Neural crest cell (in vitro differentiated cells): ENCODE results near the gene VPS37B. TPM values are rescaled to one million over a fixed set of nuclear protein-coding genes. Genes with fewer than 3 reads are reported as not detected.
A peak's percentile ranks its signal among the peaks of the same experiment; 100 is the strongest.
"Not testable (repeated sequence)": the region's sequence is repeated elsewhere in the genome, so short reads cannot be mapped to it uniquely, and the experiment has no call there.

Experiments used
- DNase-seq: peaks from one replicate; pipeline ENCODE4 v3.0.0; 2021; ENCODE audit warnings: low read depth, mixed read lengths, low spot score
- H3K27ac Mint-ChIP-seq: one replicate; pipeline ENCODE4 v1.8.0; 2021; ENCODE audit warnings: mild to moderate bottlenecking, mixed read lengths; ENCODE audit not compliant: unreplicated experiment
- H3K27me3 Mint-ChIP-seq: 2 replicates; pipeline ENCODE4 v1.8.0; 2021; ENCODE audit warnings: low read depth, mild to moderate bottlenecking, mixed read lengths
- H3K36me3 Mint-ChIP-seq: 2 replicates; pipeline ENCODE4 v1.8.0; 2021; ENCODE audit warnings: low read depth, mild to moderate bottlenecking, mixed read lengths
- H3K4me1 Mint-ChIP-seq: 2 replicates; pipeline ENCODE4 v1.8.0; 2021; ENCODE audit warnings: mixed read lengths
- H3K4me3 Mint-ChIP-seq: one replicate; pipeline ENCODE4 v1.8.0; 2021; ENCODE audit warnings: mild to moderate bottlenecking, mixed read lengths
- H3K9me3 Mint-ChIP-seq: 2 replicates; pipeline ENCODE4 v1.8.0; 2021; ENCODE audit warnings: mixed read lengths
- total RNA-seq: library from RNA; stranded (reverse); gene quantifications from 2 replicates; pipeline ENCODE4 v1.2.1, GENCODE V29; 2021
- TF ChIP-seq, protein P1 (sequence below): fragments of 200-600 bp; sonication (generic); conservative IDR thresholded peaks from 2 replicates; pipeline ENCODE4 v1.5.0; 2021; ENCODE audit warnings: antibody characterized with exemption, mild to moderate bottlenecking

The VPS37B gene
- total RNA-seq, 1 donor from 2014 or later: 41.5 TPM

DNA sequence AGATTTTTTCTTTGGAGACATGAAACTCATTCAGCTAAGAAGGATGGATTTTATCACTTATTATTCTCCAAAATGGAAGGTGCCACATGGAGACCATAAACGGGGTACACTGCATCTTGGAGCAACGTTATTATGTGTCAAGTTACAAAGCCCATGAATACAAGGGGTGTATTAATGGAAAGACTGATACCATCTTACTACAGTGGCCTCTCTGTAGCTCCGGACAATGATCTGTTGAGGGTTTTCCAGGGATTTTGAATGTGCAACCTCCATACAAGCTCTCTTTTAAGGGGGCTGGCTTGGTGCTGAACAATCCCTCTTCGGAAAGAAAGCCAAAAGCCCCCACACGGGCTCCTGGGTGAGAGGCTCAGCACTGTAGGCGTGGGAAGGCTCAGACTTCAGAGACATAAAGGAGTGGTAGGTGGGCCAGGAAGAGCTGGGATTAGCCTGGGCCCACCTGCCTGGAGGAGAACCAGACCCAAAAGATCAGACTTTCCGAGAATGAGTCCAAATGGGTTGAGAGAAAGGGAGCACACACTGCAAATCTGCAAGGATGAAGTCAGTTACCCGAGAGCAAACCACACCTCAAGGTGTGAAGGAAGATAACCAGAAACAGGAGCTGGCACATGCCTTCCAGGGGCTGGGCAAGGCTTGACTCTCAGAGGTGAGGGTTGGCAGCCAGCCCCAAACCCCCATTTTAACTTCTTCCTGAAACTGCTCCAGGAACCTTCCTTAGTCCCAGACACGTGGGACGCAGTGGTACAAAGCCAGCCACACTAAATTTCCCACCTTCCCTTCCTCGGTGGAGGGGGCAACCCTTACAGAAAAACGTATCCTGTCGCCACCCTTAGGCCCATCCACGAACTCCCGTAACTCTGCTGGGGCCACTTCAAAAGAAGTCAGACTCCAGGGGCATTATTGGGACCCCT, 1.5 kb downstream of the VPS37B start:
- Mint-ChIP-seq H3K4me3 (peak overlapping the region; percentile 98), H3K9me3 (no peaks in the 10 kb centered on the region), H3K36me3 (no peaks in the 10 kb centered on the region), H3K27ac (peak overlapping the region; percentile 98), H3K27me3 (no peaks in the 10 kb centered on the region), H3K4me1 (peaks cover 80% of the 10 kb centered on the region)
- TF ChIP-seq, protein P1, sequence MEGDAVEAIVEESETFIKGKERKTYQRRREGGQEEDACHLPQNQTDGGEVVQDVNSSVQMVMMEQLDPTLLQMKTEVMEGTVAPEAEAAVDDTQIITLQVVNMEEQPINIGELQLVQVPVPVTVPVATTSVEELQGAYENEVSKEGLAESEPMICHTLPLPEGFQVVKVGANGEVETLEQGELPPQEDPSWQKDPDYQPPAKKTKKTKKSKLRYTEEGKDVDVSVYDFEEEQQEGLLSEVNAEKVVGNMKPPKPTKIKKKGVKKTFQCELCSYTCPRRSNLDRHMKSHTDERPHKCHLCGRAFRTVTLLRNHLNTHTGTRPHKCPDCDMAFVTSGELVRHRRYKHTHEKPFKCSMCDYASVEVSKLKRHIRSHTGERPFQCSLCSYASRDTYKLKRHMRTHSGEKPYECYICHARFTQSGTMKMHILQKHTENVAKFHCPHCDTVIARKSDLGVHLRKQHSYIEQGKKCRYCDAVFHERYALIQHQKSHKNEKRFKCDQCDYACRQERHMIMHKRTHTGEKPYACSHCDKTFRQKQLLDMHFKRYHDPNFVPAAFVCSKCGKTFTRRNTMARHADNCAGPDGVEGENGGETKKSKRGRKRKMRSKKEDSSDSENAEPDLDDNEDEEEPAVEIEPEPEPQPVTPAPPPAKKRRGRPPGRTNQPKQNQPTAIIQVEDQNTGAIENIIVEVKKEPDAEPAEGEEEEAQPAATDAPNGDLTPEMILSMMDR: no peak
- DNase-seq: no peak

DNA sequence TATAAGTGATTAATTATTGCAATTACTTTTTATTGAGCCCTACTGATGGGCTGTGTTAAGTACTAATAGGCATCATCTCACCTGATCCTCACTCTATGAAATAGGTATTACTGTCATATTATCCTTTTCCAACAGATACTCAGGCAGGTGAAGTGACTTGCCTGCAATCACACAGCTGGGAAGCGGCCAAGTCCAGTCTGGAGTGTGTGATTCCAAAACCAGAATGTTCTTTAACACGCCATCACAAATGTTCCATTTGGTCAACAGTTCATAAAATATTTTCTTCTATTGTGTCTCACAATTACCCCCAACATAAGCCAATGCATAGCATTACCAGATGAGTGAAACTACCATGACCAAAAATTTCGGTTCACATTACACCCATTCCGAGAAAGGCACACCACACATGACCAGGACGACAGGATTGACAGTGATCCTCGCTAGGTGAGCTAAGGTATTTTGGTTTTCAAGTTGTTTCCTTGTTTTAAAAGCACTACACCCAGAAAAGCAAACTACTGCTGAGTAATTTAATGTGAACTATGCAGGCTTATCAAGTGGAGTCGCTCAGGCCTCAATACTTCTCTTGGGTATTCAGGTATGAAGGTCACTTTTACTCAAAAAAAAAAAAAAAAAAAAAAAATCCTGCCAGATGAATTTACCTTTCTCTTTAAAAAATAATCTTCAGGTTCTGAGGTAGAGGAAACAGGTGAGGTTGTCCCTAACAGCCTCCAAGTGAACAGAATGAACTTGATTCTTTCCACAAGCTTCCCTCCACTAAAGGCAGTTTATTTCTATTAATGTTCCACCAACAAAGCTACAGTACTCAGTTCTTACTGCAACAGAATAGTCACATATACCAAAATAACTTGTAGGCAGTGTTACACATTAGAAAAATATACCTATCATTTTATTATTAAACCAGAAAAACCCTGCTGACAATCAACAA, 2.4 kb downstream of the VPS37B start:
- Mint-ChIP-seq H3K27me3 (no peaks in the 10 kb centered on the region), H3K36me3 (no peaks in the 10 kb centered on the region), H3K4me1 (peaks cover 79% of the 10 kb centered on the region), H3K9me3 (no peaks in the 10 kb centered on the region), H3K27ac (no peak overlapping the region), H3K4me3 (peak overlapping the region; percentile 98)
- no peak for DNase-seq
- TF ChIP-seq, protein P1: no peak

DNA sequence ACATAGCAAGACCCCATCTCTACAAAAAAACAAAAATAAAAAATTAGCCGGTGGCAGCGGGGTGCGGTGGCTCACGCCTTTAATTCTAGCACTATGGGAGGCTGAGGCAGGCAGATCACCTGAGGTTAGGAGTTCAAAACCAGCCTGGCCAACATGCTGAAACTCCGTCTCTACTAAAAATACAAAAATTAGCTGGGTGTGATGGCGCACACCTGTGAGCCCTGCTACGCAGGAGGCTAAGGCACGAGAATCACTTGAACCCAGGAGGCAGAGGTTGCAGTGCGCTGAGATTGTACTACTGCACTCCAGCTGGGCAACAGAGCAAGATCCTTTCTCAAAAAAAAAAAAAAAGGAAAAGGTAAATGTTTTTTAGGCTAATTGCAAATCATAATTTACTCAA, 3.2 kb downstream of the VPS37B start:
- peak overlapping the region; percentile 73 for H3K27ac Mint-ChIP-seq
- not testable (repeated sequence) for DNase-seq, H3K9me3 Mint-ChIP-seq, H3K36me3 Mint-ChIP-seq, H3K27me3 Mint-ChIP-seq
- peaks cover 80% of the 10 kb centered on the region for H3K4me1 Mint-ChIP-seq
- H3K4me3 Mint-ChIP-seq: peak overlapping the region; percentile 66

DNA sequence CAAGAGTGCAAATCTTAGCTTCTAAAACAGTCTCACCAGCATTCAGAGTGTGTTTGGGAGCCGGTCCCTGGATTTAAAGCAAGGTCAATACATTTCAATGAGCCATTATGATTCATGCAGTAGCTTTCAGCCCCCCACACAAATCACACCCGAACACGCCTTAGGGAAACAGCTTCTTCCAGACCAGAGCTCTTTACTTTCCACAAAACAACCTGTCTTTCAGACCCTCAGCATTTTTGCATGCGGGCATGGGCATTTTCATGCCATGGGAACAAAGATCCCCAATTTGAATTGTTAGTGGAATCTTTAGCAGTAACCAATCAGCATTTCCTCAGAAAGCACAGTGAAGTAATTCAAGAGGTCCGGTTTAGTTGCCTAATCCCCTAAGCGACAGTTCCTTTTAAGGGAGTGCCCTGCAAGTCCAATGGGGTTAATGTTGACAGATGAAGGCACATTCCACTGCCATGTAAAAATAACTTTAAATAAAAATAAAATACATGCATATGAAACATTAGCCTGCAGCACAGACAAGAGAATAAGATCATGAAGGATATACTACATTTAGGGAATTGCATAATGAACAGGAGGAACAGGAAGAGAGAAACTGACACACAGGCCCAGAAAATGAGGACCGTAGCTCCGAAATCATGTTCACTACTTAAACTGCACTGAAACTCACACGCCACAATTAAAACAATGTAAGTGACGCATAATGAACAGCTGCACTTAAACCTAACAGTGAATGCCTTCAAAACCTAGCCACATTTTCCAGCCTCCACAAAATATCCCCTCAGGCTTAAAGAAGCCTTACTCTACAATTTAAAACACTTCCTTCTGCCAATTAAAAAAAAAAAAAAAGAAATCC, 4.0 kb downstream of the VPS37B start:
- no peaks in the 10 kb centered on the region for H3K27me3 Mint-ChIP-seq
- no peak for DNase-seq
- no peaks in the 10 kb centered on the region for H3K36me3 Mint-ChIP-seq
- H3K27ac Mint-ChIP-seq: peak overlapping the region; percentile 73
- TF ChIP-seq, protein P1: no peak
- H3K9me3 Mint-ChIP-seq: no peaks in the 10 kb centered on the region
- peaks cover 81% of the 10 kb centered on the region for H3K4me1 Mint-ChIP-seq
- H3K4me3 Mint-ChIP-seq: peak overlapping the region; percentile 66

DNA sequence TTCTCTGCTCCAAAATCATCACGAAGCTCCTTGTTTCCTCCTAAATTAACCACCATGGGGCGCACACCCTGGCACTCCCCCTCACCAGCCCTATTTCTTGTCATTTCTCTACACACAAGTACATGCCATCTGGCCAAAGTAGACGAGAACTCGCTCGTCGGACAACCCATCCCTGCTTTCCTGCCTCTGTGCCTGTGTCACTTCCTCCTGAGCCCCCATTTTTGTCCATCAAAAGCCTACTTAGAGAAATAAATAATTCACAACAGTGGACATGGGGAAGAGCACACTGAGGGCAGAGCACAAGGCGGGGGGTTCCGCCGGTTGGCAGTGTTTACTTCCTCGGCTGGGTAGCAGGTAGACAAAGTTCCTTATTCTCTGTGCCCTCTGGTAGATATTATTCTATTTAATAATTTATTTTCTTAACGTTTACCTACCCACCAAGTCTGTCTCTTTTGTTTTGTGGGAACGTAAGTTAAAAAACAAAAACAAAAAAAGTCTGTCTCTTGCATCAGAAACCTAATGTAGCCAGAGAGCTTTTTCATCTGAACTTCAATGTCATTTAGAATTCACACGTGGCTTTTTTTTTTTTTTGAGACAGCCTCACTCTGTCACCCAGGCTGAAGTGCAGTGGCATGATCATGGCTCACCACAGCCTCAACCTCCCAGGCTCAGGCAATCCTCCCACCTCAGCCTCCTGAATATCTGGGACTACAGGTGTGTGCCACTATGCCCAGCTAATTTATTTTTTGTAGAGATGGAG, 6.0 kb downstream of the VPS37B start:
- H3K4me1 Mint-ChIP-seq: peaks cover 75% of the 10 kb centered on the region
- TF ChIP-seq, protein P1: no peak

More for the DNA sequence above, 6.0 kb downstream of the VPS37B start:
- Mint-ChIP-seq H3K9me3 (no peaks in the 10 kb centered on the region), H3K27me3 (no peaks in the 10 kb centered on the region), H3K27ac (peak overlapping the region; percentile 73), H3K4me3 (peak overlapping the region; percentile 18), H3K36me3 (no peaks in the 10 kb centered on the region)
- DNase-seq: no peak
